Measurements from ENCODE around the gene DHDH. TPM values are rescaled to one million over a fixed set of nuclear protein-coding genes. Genes with fewer than 3 reads are reported as not detected.

DHDH gene
- total and polyA plus RNA-seq, 2 of the 13 experiments (the other 11 are each of a cell fraction or from before 2014, with no cell fraction given), result 0.13 to 0.91 TPM

- TF ChIP-seq TRAFD1 (CRISPR knock-in tag; IDR thresholded peaks at IDR 0.05; ENCODE audit: borderline replicate concordance), result no peak
- TF ChIP-seq ZNF354B (CRISPR knock-in tag; IDR thresholded peaks at IDR 0.05), result no peak
- no peak for TF ChIP-seq SNAPC5 (CRISPR knock-in tag; IDR thresholded peaks at IDR 0.05; ENCODE audit: borderline replicate concordance)
- TF ChIP-seq ZFP37 (CRISPR knock-in tag; IDR thresholded peaks at IDR 0.05; ENCODE audit: borderline replicate concordance), result no peak
- TF ChIP-seq PAXIP1 (CRISPR knock-in tag; conservative IDR thresholded peaks at IDR 0.05), result 0 out of 2 replicates have a peak, but pooled peaks have one; percentile 60
- TF ChIP-seq ZNF550 (CRISPR knock-in tag; IDR thresholded peaks at IDR 0.05; ENCODE audit: borderline replicate concordance), result no peak
- TF ChIP-seq SRSF9 (IDR thresholded peaks at IDR 0.05; ENCODE audit: borderline replicate concordance, insufficient read depth, low read depth, low read length, poor library complexity, severe bottlenecking), result no peak
- no peak for TF ChIP-seq STAG1 (CRISPR knock-in tag; IDR thresholded peaks at IDR 0.05)
- peak; percentile 83 for TF ChIP-seq POGK (CRISPR knock-in tag; conservative IDR thresholded peaks at IDR 0.05)
- TF ChIP-seq ZNF136 (CRISPR knock-in tag; IDR thresholded peaks at IDR 0.05; ENCODE audit: low read depth), result no peak
- TF ChIP-seq RFX1 (IDR thresholded peaks at IDR 0.05), result no peak
- TF ChIP-seq SOX5 (CRISPR knock-in tag; IDR thresholded peaks at IDR 0.05; ENCODE audit: borderline replicate concordance), result peak; percentile 40; the same call in 1 of the 2 replicates
- peak; percentile 79 for TF ChIP-seq ZFY (CRISPR knock-in tag; IDR thresholded peaks at IDR 0.05)
- peak; percentile 82 for TF ChIP-seq GATAD2A (CRISPR knock-in tag; IDR thresholded peaks at IDR 0.05)
- no peak for TF ChIP-seq ZNF558 (CRISPR knock-in tag; IDR thresholded peaks at IDR 0.05; ENCODE audit: borderline replicate concordance)
- TF ChIP-seq ZNF326 (CRISPR knock-in tag; IDR thresholded peaks at IDR 0.05; ENCODE audit: borderline replicate concordance), result no peak
- no peak for TF ChIP-seq SYNCRIP (IDR thresholded peaks at IDR 0.05; ENCODE audit: insufficient read depth, low read depth, low read length)
- no peak for TF ChIP-seq ZNF674 (CRISPR knock-in tag; IDR thresholded peaks at IDR 0.05; ENCODE audit: low read depth)
- no peak for TF ChIP-seq ZNF652 (CRISPR knock-in tag; IDR thresholded peaks at IDR 0.05; ENCODE audit: borderline replicate concordance, low read depth)
- peak; percentile 99 for TF ChIP-seq SP4 (CRISPR knock-in tag; IDR thresholded peaks at IDR 0.05)
- TF ChIP-seq BHLHE40 (IDR thresholded peaks at IDR 0.05; ENCODE audit: low read length), result no peak
- TF ChIP-seq TEF (CRISPR knock-in tag; IDR thresholded peaks at IDR 0.05), result no peak
These were observed 59.9 kb downstream of the DHDH start, which contains the start of the genes GYS1 and RUVBL2 (continued) for GRCh38 chr19:48993175-48994034.
